ENCODE measurements around the gene GOLT1B. TPM values are rescaled to one million over a fixed set of nuclear protein-coding genes. Genes with fewer than 3 reads are reported as not detected.

The GOLT1B gene
- total RNA-seq, 1 donor, result 99.3 TPM

DNA sequence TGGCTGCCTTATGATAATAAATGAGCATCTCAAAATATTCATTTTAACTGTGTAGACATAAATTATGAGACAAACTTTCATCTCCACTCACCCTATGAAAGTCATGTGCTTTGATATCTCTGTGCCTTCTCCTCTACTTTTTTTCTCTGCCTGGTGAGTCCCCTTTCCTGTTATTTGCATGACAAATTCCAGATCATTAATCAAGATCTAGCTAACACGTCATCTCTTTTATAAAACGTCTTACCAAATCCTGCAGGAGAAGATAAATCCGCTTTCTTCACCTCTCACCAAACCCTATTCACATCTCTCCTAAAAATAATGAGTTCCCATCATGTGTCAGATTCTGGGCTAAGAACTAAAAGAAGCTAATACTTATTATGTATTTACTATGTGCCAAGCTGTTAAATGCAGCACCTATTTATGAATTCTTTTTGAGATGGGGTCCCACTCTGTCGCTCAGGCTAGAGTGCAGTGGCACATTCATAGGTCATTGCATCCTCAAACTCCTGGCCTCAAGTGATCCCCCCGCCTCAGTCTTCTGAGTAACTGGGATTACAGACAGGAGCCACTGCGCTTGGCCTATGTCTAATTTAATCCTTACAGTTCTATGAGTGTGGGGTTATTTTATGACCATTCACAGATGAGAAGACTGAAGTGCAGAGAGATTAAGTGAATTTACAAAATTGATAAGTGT is 51.2 kb downstream of the GOLT1B start:
- TF ChIP-seq, protein P1, sequence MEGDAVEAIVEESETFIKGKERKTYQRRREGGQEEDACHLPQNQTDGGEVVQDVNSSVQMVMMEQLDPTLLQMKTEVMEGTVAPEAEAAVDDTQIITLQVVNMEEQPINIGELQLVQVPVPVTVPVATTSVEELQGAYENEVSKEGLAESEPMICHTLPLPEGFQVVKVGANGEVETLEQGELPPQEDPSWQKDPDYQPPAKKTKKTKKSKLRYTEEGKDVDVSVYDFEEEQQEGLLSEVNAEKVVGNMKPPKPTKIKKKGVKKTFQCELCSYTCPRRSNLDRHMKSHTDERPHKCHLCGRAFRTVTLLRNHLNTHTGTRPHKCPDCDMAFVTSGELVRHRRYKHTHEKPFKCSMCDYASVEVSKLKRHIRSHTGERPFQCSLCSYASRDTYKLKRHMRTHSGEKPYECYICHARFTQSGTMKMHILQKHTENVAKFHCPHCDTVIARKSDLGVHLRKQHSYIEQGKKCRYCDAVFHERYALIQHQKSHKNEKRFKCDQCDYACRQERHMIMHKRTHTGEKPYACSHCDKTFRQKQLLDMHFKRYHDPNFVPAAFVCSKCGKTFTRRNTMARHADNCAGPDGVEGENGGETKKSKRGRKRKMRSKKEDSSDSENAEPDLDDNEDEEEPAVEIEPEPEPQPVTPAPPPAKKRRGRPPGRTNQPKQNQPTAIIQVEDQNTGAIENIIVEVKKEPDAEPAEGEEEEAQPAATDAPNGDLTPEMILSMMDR (IDR thresholded peaks at IDR 0.05; ENCODE audit: insufficient read depth, low read depth, low read length), result no peak
- no peak overlapping the region for H3K4me3 ChIP-seq (ENCODE audit: low read depth, low read length)
- no peak for DNase-seq (ENCODE audit: low read depth)

DNA sequence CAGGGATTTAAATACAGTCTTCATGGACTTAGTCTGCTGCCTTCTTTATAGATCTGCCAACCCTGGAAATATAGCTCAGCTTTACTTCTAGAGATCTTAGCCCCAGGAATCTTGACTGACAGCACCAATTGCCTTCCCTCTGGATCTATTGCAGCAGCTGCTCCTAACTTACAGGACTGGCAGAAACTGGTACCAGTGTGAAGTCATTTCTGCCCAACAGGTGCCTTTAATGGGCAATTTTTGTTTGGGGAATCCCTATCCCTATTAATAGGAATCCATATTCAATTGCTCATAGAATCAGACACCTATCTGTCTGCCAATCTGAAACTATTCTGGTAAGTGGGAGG is 51.7 kb downstream of the GOLT1B start:
- no peak for DNase-seq (ENCODE audit: low read depth)
- H3K4me3 ChIP-seq (ENCODE audit: low read depth, low read length), result no peak overlapping the region
- TF ChIP-seq, protein P1 (IDR thresholded peaks at IDR 0.05; ENCODE audit: insufficient read depth, low read depth, low read length), result no peak

DNA sequence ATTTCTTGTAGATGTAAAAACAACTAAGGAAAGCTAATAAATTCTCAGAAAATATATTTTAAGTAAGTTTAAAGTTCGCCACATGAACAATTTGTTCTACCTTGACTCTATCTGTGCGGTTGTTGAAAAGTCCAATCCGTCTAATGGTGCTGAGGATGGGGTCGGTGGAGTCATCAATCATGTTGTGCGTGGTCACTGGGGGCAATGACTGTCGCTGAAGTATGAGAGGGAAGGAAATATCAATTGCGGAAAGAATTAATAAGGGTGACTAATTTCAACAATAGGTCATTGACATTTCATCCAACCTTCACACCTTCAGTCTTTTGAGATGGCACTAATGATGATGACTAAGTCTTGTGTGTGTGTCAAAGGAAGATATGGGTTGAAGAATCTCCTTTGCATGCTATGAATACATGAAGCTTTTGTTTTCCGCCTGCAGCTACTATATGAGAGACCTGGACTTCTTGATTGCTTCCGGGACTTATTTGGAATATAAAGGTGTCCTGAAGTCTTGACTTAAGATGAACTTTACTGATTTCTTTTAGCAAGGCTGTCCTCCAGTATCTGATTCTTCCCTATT is 56.6 kb downstream of the GOLT1B start:
- no peak for DNase-seq (ENCODE audit: low read depth)
- TF ChIP-seq, protein P1 (IDR thresholded peaks at IDR 0.05; ENCODE audit: insufficient read depth, low read depth, low read length), result no peak
- H3K4me3 ChIP-seq (ENCODE audit: low read depth, low read length), result no peak overlapping the region

DNA sequence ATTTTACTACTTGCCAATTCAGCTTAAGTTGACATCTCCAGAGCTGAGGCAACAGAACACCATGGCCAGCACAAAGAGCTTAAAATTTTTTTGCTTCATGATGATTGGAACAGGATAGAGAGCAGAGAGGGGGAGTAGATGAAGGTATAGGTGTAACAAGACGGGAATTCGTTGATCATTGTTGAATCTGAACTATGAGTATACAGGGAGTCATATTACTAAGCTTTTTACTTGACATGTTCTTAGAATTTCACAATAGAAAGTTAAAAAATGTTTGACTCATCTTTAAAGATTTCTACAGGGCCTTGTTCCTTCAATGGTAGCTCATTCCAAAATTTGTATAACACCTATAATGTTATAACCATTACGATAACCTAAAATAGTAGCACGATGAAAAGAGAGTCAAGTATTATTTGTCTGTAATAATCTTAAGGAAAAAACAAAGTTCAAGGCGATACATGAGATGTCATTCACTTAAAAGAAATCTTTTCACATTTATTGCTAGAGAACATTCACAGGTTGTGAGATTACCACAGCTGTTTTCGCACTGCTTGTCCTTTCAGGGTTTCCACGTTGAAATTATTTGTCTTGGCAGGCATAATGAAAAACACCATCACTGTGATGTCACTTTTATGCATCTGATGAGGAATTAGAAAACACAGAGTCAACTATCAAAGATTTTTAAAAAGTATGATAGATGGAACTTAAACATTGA is 58.4 kb downstream of the GOLT1B start:
- DNase-seq (ENCODE audit: low read depth), result peak; percentile 33

DNA sequence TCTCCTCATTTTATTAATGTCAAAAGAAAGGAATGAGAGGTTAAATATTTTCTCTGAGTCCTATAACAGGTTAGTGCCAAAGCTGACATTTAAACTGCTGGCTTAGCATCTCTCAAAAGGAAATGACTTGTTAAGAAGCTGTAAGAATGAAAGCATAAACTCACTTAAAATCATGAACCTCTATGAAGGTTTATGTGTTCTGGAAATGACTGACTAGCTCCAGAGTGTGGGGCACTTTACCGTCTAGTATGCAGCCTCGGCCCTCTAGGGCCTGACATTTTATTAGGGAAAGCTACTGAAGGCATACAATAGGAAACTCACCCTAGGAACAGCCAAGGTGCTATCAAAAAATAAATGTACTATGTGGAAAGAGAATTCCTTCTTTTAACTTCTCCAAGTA is 59.6 kb downstream of the GOLT1B start:
- no peak overlapping the region for H3K4me3 ChIP-seq (ENCODE audit: low read depth, low read length)
- no peak for DNase-seq (ENCODE audit: low read depth)
- TF ChIP-seq, protein P1 (IDR thresholded peaks at IDR 0.05; ENCODE audit: insufficient read depth, low read depth, low read length), result no peak

More for the DNA sequence above, 58.4 kb downstream of the GOLT1B start:
- TF ChIP-seq, protein P1 (IDR thresholded peaks at IDR 0.05; ENCODE audit: insufficient read depth, low read depth, low read length), result no peak
- no peak overlapping the region for H3K4me3 ChIP-seq (ENCODE audit: low read depth, low read length)

DNA sequence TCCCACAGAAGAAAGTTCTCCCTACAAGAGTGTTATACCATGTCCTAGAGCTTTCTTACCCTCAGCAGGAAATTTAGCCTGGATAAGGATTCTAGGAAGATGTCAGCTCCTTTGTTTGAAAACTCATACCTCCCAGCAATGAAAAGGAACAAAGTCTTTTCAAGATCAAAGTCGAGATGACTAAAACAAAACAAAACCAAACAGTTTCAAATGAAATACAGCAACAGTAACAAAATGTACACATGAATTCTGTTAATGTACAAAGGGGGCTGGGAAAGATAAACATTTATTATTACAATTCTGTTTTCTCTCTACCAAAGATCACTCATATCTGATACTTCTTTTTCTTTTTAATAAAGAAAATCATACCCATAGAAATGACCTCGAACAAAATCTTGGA is 61.3 kb downstream of the GOLT1B start:
- TF ChIP-seq, protein P1 (IDR thresholded peaks at IDR 0.05; ENCODE audit: insufficient read depth, low read depth, low read length), result no peak
- no peak overlapping the region for H3K4me3 ChIP-seq (ENCODE audit: low read depth, low read length)
- DNase-seq (ENCODE audit: low read depth), result no peak
